Keratinocyte (primary cell): ENCODE measurements around the gene MAN1A2. TPM values are rescaled to one million over a fixed set of nuclear protein-coding genes. Genes with fewer than 3 reads are reported as not detected.
A peak's percentile ranks its signal among the peaks of the same experiment; 100 is the strongest.

Experiments
- DNase-seq: peaks from one replicate; pipeline ENCODE4 v3.0.0-alpha.2; 2011; ENCODE audit warnings: low read depth, missing footprints, low spot score
- FAIRE-seq: peaks from 2 replicates; lab custom pipeline; 2011; peaks lifted over from hg19 to GRCh38; lab: Jason Lieb, UNC
- H2AFZ ChIP-seq: 2 replicates; pipeline ENCODE4 v1.6.0; 2012; ENCODE audit warnings: low read length, control low read depth, inconsistent platforms; ENCODE audit not compliant: control insufficient read depth
- H3K27ac ChIP-seq: 2 replicates; pipeline ENCODE4 v1.5.1; 2011; ENCODE audit warnings: low read length; ENCODE audit not compliant: control insufficient read depth, insufficient read depth
- H3K27me3 ChIP-seq: 3 replicates; pipeline ENCODE4 v1.6.0; 2011; ENCODE audit warnings: low read length; ENCODE audit not compliant: control insufficient read depth, insufficient read depth; ENCODE audit errors: extremely low read depth
- H3K36me3 ChIP-seq, 2 experiments: 2 replicates in 1 of 2; 3 replicates in 1 of 2; pipeline ENCODE4 v1.5.1; 2011; ENCODE audit warnings: low read length in 2 of 2, mild to moderate bottlenecking in 1 of 2; ENCODE audit not compliant: control insufficient read depth in 2 of 2, insufficient read depth in 2 of 2; ENCODE audit errors: extremely low read depth in 1 of 2
- H3K4me1 ChIP-seq: 3 replicates; pipeline ENCODE4 v1.5.1; 2011; ENCODE audit warnings: low read length; ENCODE audit not compliant: control insufficient read depth, insufficient read depth; ENCODE audit errors: extremely low read depth
- H3K4me2 ChIP-seq: 3 replicates; pipeline ENCODE4 v1.6.0; 2011; ENCODE audit warnings: low read depth, low read length; ENCODE audit not compliant: control insufficient read depth, insufficient read depth; ENCODE audit errors: extremely low read depth
- H3K4me3 ChIP-seq, 3 experiments: fragments of 200-600 bp in 1 of 3; sonication (generic) in 1 of 3; 2 replicates in 2 of 3; 3 replicates in 1 of 3; pipeline ENCODE4 v1.5.1; 2011 to 2016; ENCODE audit warnings: low read length in 3 of 3, mild to moderate bottlenecking in 3 of 3, control low read depth in 2 of 3, inconsistent platforms in 1 of 3, low read depth in 1 of 3, mixed read lengths in 1 of 3, mixed run types in 1 of 3, moderate library complexity in 1 of 3; ENCODE audit not compliant: control insufficient read depth in 2 of 3, insufficient read depth in 2 of 3; ENCODE audit errors: extremely low read depth in 1 of 3
- H3K79me2 ChIP-seq: 2 replicates; pipeline ENCODE4 v1.6.0; 2012; ENCODE audit warnings: low read length; ENCODE audit not compliant: control insufficient read depth, insufficient read depth
- H3K9ac ChIP-seq: 3 replicates; pipeline ENCODE4 v1.6.0; 2011; ENCODE audit warnings: low read length; ENCODE audit not compliant: control insufficient read depth, insufficient read depth; ENCODE audit errors: extremely low read depth
- H3K9me1 ChIP-seq: 3 replicates; pipeline ENCODE4 v1.6.0; 2011; ENCODE audit warnings: low read length; ENCODE audit not compliant: control insufficient read depth, insufficient read depth; ENCODE audit errors: extremely low read depth
- H3K9me3 ChIP-seq: 2 replicates; pipeline ENCODE4 v1.5.1; 2012; ENCODE audit warnings: low read depth, low read length; ENCODE audit not compliant: control insufficient read depth
- H4K20me1 ChIP-seq: 3 replicates; pipeline ENCODE4 v1.6.0; 2011; ENCODE audit warnings: low read length; ENCODE audit not compliant: control insufficient read depth, insufficient read depth; ENCODE audit errors: extremely low read depth
- CTCF ChIP-seq, 3 experiments: IDR thresholded peaks in 1 of 3; conservative IDR thresholded peaks in 1 of 3; optimal IDR thresholded peaks in 1 of 3; 2 replicates in 2 of 3; 3 replicates in 1 of 3; pipeline versions ENCODE3 to v1.5.1; 2011; ENCODE audit warnings: low read length in 3 of 3, mild to moderate bottlenecking in 3 of 3, moderate library complexity in 2 of 3, control low read depth in 1 of 3, inconsistent platforms in 1 of 3; ENCODE audit not compliant: insufficient read depth in 2 of 3; ENCODE audit errors: extremely low read depth in 1 of 3
- EZH2 ChIP-seq: IDR thresholded peaks from one replicate; pipeline ENCODE4 v1.6.1; 2012; ENCODE audit warnings: inconsistent platforms, mild to moderate bottlenecking, low read length, moderate library complexity
- dilution Hi-C: fragments of 300-500 bp; cut with MboI; formaldehyde crosslinking; loops from one replicate; pipeline ENCODE4 v1.7.0; 2020; ENCODE audit warnings: low sequenced_read_pairs; ENCODE audit not compliant: extremely low pct_ligation_motif_present
- polyA plus RNA-seq, 5 experiments: library from polyadenylated mRNA; depleted of rRNA in 3 of 5; stranded (reverse) in 3 of 5; stranded (forward) in 1 of 5; unstranded in 1 of 5; fragments of >200 nt; gene quantifications; 1 replicate in 1 of 5; 2 replicates in 3 of 5; 3 replicates in 1 of 5; pipeline versions ENCODE4 v1.2.1 to v1.2.3, GENCODE V29; 2011 to 2012; ENCODE audit warnings: missing spikeins in 2 of 5, low read depth in 1 of 5, low replicate concordance in 1 of 5

MAN1A2 gene
- polyA plus RNA-seq, 1 donor (not counting 4 experiments of a cell fraction or from before 2014, with no cell fraction given), result 19.0 TPM

DNA sequence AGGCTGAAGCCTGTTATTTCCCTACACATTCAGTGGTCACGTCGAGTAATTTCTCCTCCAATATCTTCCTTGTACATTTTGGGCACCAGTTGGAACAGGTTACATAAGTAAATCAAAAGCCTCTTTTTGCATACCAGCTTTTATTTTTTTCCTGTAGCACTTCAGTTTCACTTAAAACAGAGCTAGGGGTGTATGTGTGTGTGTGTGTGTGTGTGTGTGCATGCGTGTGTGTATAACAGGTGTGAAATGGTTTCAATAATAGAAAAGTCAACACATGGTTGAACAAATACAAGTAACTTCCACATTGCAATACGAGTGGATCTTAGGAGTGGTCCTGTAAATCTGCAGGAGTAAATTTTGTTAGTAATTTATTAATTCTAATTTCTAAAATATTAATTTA is 3.0 kb upstream of the MAN1A2 start:
- Histone ChIP-seq H3K27ac (no peak overlapping the region), H3K9ac (no peak overlapping the region), H2AFZ (no peak overlapping the region), H4K20me1 (no peaks in the 10 kb centered on the region), H3K4me3 (no peak overlapping the region), H3K36me3 (no peaks in the 10 kb centered on the region), H3K9me3 (no peaks in the 10 kb centered on the region), H3K79me2 (peaks cover 22% of the 10 kb centered on the region), H3K9me1 (no peaks in the 10 kb centered on the region), H3K4me1 (peaks cover 20% of the 10 kb centered on the region), H3K27me3 (no peaks in the 10 kb centered on the region), H3K4me2 (peak overlapping the region; percentile 61)
- DNase-seq (no peak), FAIRE-seq (no peak)
- dilution Hi-C loops, result no loop called here
- TF ChIP-seq CTCF (optimal IDR thresholded peaks at IDR 0.05 in 1 of 3, IDR thresholded peaks at IDR 0.05 in 1 of 3, conservative IDR thresholded peaks at IDR 0.05 in 1 of 3; ENCODE audit: extremely low read depth in 1 of 3, insufficient read depth in 2 of 3, low read length in 3 of 3), result no peak
- TF ChIP-seq EZH2, result no peak

GRCh38 chr1:117365350-117366176 is 1.7 kb upstream of the MAN1A2 start:
- peak overlapping the region; percentile 79 to 93 (median 83) for H3K4me3 ChIP-seq
- H3K4me1 ChIP-seq, result peaks cover 30% of the 10 kb centered on the region
- peak overlapping the region; percentile 96 for H2AFZ ChIP-seq
- no peaks in the 10 kb centered on the region for H4K20me1 ChIP-seq
- no peaks in the 10 kb centered on the region for H3K9me1 ChIP-seq
- H3K4me2 ChIP-seq, result peak overlapping the region; percentile 100
- peaks cover 35% of the 10 kb centered on the region for H3K79me2 ChIP-seq
- H3K36me3 ChIP-seq, result no peaks in the 10 kb centered on the region
- H3K9me3 ChIP-seq, result no peaks in the 10 kb centered on the region
- peak overlapping the region; percentile 85 for H3K27ac ChIP-seq
- peak overlapping the region; percentile 93 for H3K9ac ChIP-seq
- FAIRE-seq (no peak), DNase-seq (no peak)
- TF ChIP-seq CTCF (optimal IDR thresholded peaks at IDR 0.05 in 1 of 3, IDR thresholded peaks at IDR 0.05 in 1 of 3, conservative IDR thresholded peaks at IDR 0.05 in 1 of 3; ENCODE audit: extremely low read depth in 1 of 3, insufficient read depth in 2 of 3, low read length in 3 of 3) (no peak), EZH2 (no peak)
- no peaks in the 10 kb centered on the region for H3K27me3 ChIP-seq
- dilution Hi-C loops, result no loop called here
